Measurements from ENCODE around the gene PAPPA. TPM values are rescaled to one million over a fixed set of nuclear protein-coding genes. Genes with fewer than 3 reads are reported as not detected.

PAPPA gene
- total RNA-seq, 1 experiment from 2014 or later: 0.17 TPM

GRCh38 chr9:116196806-116197205 lies 43.2 kb downstream of the PAPPA start:
- Histone ChIP-seq H3K9ac (ENCODE audit: extremely low read depth, insufficient read length, low read length) (no peak overlapping the region), H3K79me1 (ENCODE audit: insufficient read depth, low read depth, low read length, poor library complexity, severe bottlenecking) (no peaks in the 10 kb centered on the region), H2BK5ac (ENCODE audit: insufficient read length, low read length) (no peak overlapping the region), H3K18ac (ENCODE audit: insufficient read length, low read depth, low read length) (no peak overlapping the region), H3T11ph (ENCODE audit: low read length) (no peak overlapping the region), H3K4me1 (ENCODE audit: insufficient read depth, low read length) (no peaks in the 10 kb centered on the region), H2AFZ (ENCODE audit: low read length) (no peak overlapping the region), H4K20me1 (ENCODE audit: control insufficient read depth, insufficient read depth, insufficient read length) (no peaks in the 10 kb centered on the region), H3K23ac (ENCODE audit: insufficient read length, low read depth, low read length) (no peak overlapping the region), H4K8ac (replicated peaks; ENCODE audit: insufficient read length, low read depth, low read length) (no peak overlapping the region), H3K4ac (ENCODE audit: low read depth, low read length) (no peak overlapping the region), H4K91ac (ENCODE audit: insufficient read length, low read depth, low read length) (no peak overlapping the region), H2BK20ac (ENCODE audit: low read depth, low read length, poor library complexity, severe bottlenecking) (no peak overlapping the region), H3K27me3 (ENCODE audit: insufficient read depth, low read length) (no peaks in the 10 kb centered on the region), H3K14ac (ENCODE audit: insufficient read depth, low read length) (no peak overlapping the region), H3K23me2 (ENCODE audit: insufficient read length, low read depth, low read length, poor library complexity, severe bottlenecking) (no peaks in the 10 kb centered on the region), H2BK120ac (ENCODE audit: low read depth, low read length, poor library complexity, severe bottlenecking) (no peak overlapping the region), H2AK5ac (ENCODE audit: insufficient read length, low read length) (no peak overlapping the region), H3K56ac (ENCODE audit: insufficient read length, low read depth, low read length) (no peak overlapping the region), H2BK12ac (ENCODE audit: insufficient read length, low read depth, low read length) (no peak overlapping the region), H4K5ac (ENCODE audit: insufficient read length, low read depth, low read length) (no peak overlapping the region), H3K79me2 (ENCODE audit: insufficient read depth, low read length) (peaks cover 2% of the 10 kb centered on the region; the same call in 1 of the 2 replicates), H3K4me2 (ENCODE audit: insufficient read depth, insufficient read length, low read length) (no peak overlapping the region), H3K27ac (ENCODE audit: insufficient read length, low read depth, low read length) (no peak overlapping the region), H2BK15ac (ENCODE audit: low read depth, low read length) (no peak overlapping the region), H3K9me3 (ENCODE audit: control insufficient read depth, low read depth, low read length) (no peaks in the 10 kb centered on the region)
- Mint-ChIP-seq H3K27me3 (ENCODE audit: low read depth) (peaks cover 7% of the 10 kb centered on the region), H3K4me3 (no peak overlapping the region), H3K4me1 (peaks cover 2 to 10% of the 10 kb centered on the region in 2 experiments; a peak in 2 of 4 replicates), H3K9me3 (no peaks in the 10 kb centered on the region), H3K36me3 (ENCODE audit: insufficient read depth in 1 of 3, low read depth in 3 of 3) (no peaks in the 10 kb centered on the region), H3K27ac (no peak overlapping the region)
- no peak for DNase-seq
- no CpG with 5 or more reads among the region's 2 CpGs for WGBS (ENCODE audit: extremely low coverage, insufficient read length, low lambda C conversion rate)
- no peak for TF ChIP-seq CTCF (conservative IDR thresholded peaks at IDR 0.05)

Data from H9 (cell line).